Ascending aorta (tissue), 2 donors: ENCODE data around the gene PTPRK. TPM values are rescaled to one million over a fixed set of nuclear protein-coding genes. Genes with fewer than 3 reads are reported as not detected.

ENCODE experiments used
- DNase-seq, 2 donors: peaks; one replicate each; pipeline ENCODE4 v3.0.0-alpha.2; 2019; ENCODE audit warnings: low spot score in 2 of 2
- H3K27ac ChIP-seq, 2 donors: fragments of 200-600 bp; sonication (generic); one replicate each; pipeline ENCODE4 v1.5.1; 2016 to 2017; ENCODE audit warnings: mild to moderate bottlenecking in 1 of 2
- H3K27me3 ChIP-seq: fragments of 200-600 bp; sonication (generic); one replicate; pipeline ENCODE4 v1.5.1; 2017
- H3K36me3 ChIP-seq, 2 donors: fragments of 200-600 bp; sonication (generic); one replicate each; pipeline ENCODE4 v1.5.1; 2016
- H3K4me1 ChIP-seq, 2 donors: fragments of 200-600 bp; sonication (generic); one replicate each; pipeline ENCODE4 v1.5.1; 2016 to 2017; ENCODE audit warnings: mild to moderate bottlenecking in 1 of 2
- H3K4me3 ChIP-seq, 2 donors: fragments of 200-600 bp; sonication (generic); one replicate each; pipeline ENCODE4 v1.5.1; 2016 to 2017; ENCODE audit warnings: mild to moderate bottlenecking in 1 of 2
- H3K9me3 ChIP-seq, 2 donors: fragments of 200-600 bp; sonication (generic); one replicate each; pipeline ENCODE4 v1.5.1; 2016
- CTCF ChIP-seq, 3 experiments: fragments of 200-600 bp in 2 of 3; fragments of 450-650 bp in 1 of 3; sonication (generic) in 2 of 3; IDR thresholded peaks; one replicate each; pipeline ENCODE4 v1.5.1; 2016 to 2019; ENCODE audit warnings: antibody characterized with exemption in 3 of 3, mild to moderate bottlenecking in 1 of 3, moderate library complexity in 1 of 3
- intact Hi-C: fragments of 100-400 bp; cut with DNase I; formaldehyde crosslinking; loops from one replicate; pipeline ENCODE4 v1.15.1; 2023
- total RNA-seq: library from RNA; depleted of rRNA; stranded (reverse); fragments of >200 nt; gene quantifications from one replicate; pipeline ENCODE4 v1.1.0, GENCODE V29; 2016

Gene PTPRK
- total RNA-seq, 1 donor from 2014 or later: 73.1 TPM

GRCh38 chr6:128259730-128260685 lies 260.4 kb downstream of the PTPRK start:
- H3K4me1 ChIP-seq: no peaks in the 10 kb centered on the region
- no peak for DNase-seq
- H3K4me3 ChIP-seq: no peak overlapping the region
- no peak for TF ChIP-seq CTCF (IDR thresholded peaks at IDR 0.05)
- H3K27me3 ChIP-seq: no peaks in the 10 kb centered on the region
- H3K27ac ChIP-seq: no peak overlapping the region
- intact Hi-C loops: no loop called here
- H3K9me3 ChIP-seq: no peaks in the 10 kb centered on the region
- H3K36me3 ChIP-seq: no peaks in the 10 kb centered on the region

GRCh38 chr6:128259029-128259724 lies 261.2 kb downstream of the PTPRK start:
- Histone ChIP-seq H3K27ac (no peak overlapping the region), H3K36me3 (no peaks in the 10 kb centered on the region)

GRCh38 chr6:128256095-128256494 lies 264.3 kb downstream of the PTPRK start:
- intact Hi-C loops: no loop called here
- no peak for TF ChIP-seq CTCF (IDR thresholded peaks at IDR 0.05)
- H3K4me1 ChIP-seq: no peaks in the 10 kb centered on the region
- no peaks in the 10 kb centered on the region for H3K36me3 ChIP-seq
- H3K27ac ChIP-seq: no peak overlapping the region
- no peak overlapping the region for H3K4me3 ChIP-seq
- H3K27me3 ChIP-seq: no peaks in the 10 kb centered on the region
- no peak for DNase-seq
- H3K9me3 ChIP-seq: no peaks in the 10 kb centered on the region

More at GRCh38 chr6:128259029-128259724, 261.2 kb downstream of the PTPRK start:
- TF ChIP-seq CTCF (IDR thresholded peaks at IDR 0.05): no peak
- Histone ChIP-seq H3K27me3 (no peaks in the 10 kb centered on the region), H3K4me3 (no peak overlapping the region), H3K4me1 (no peaks in the 10 kb centered on the region), H3K9me3 (no peaks in the 10 kb centered on the region)
- no peak for DNase-seq
- intact Hi-C loops: no loop called here

GRCh38 chr6:128252341-128253176 lies 267.8 kb downstream of the PTPRK start:
- DNase-seq: no peak
- H3K4me1 ChIP-seq: no peaks in the 10 kb centered on the region
- TF ChIP-seq CTCF (IDR thresholded peaks at IDR 0.05): no peak
- no peaks in the 10 kb centered on the region for H3K36me3 ChIP-seq
- H3K27ac ChIP-seq: no peak overlapping the region
- no peak overlapping the region for H3K4me3 ChIP-seq
- no peaks in the 10 kb centered on the region for H3K9me3 ChIP-seq
- no peaks in the 10 kb centered on the region for H3K27me3 ChIP-seq
- intact Hi-C loops: no loop called here
